Adrenal gland (tissue), 12 donors: Measurements from ENCODE around the gene KLHL7. TPM values are rescaled to one million over a fixed set of nuclear protein-coding genes. Genes with fewer than 3 reads are reported as not detected.
"Not testable (repeated sequence)": the region's sequence is repeated elsewhere in the genome, so short reads cannot be mapped to it uniquely, and the experiment has no call there.

Source experiments
- DNase-seq, 7 donors: peaks; one replicate each; pipeline ENCODE4 v3.0.0-alpha.2; 2019 to 2020
- H3K27ac ChIP-seq, 5 donors: fragments of 200-600 bp; sonication (generic) in 4 of 5; 1 replicate in 3 of 5; 2 replicates in 2 of 5; pipeline versions ENCODE4 v1.5.1 to v1.8.0; 2016 to 2020; ENCODE audit warnings: mild to moderate bottlenecking in 1 of 5
- H3K27me3 ChIP-seq: fragments of 200-600 bp; 2 replicates; pipeline ENCODE4 v1.8.0; 2021
- H3K36me3 ChIP-seq, 2 donors: fragments of 200-600 bp; replicated peaks in 1 of 2; 1 replicate in 1 of 2; 2 replicates in 1 of 2; pipeline versions ENCODE4 v1.5.1 to v1.8.0; 2018 to 2022
- H3K4me1 ChIP-seq, 2 donors: fragments of 200-600 bp; replicated peaks in 1 of 2; 1 replicate in 1 of 2; 2 replicates in 1 of 2; pipeline versions ENCODE4 v1.5.1 to v1.8.0; 2018 to 2021
- H3K4me3 ChIP-seq, 4 donors: fragments of 200-600 bp; sonication (generic) in 3 of 4; one replicate each; pipeline ENCODE4 v1.5.1; 2016 to 2018
- H3K9me3 ChIP-seq, 3 donors: fragments of 200-600 bp; sonication (generic) in 1 of 3; replicated peaks in 1 of 3; 1 replicate in 2 of 3; 2 replicates in 1 of 3; pipeline versions ENCODE4 v1.5.1 to v1.8.0; 2016 to 2021
- POLR2A ChIP-seq, 2 donors: fragments of 450-650 bp; IDR thresholded peaks; one replicate each; pipeline ENCODE4 v1.6.1; 2017; ENCODE audit warnings: antibody characterized with exemption in 2 of 2, mild to moderate bottlenecking in 2 of 2, moderate library complexity in 1 of 2
- WGBS, 4 donors: extraction: QIAGEN DNeasy Blood & Tissue Kit in 2 of 4; methylation state at CpG; one replicate each; pipeline versions ENCODE4 v1.1.5 to v1.1.7; 2013 to 2017; 5-methylcytosine and 5-hydroxymethylcytosine counted together
- intact Hi-C, 2 donors: fragments of 100-400 bp; cut with DNase I; formaldehyde crosslinking; loops; one replicate each; pipeline versions ENCODE4 v1.14.1 to v1.15.0; 2022 to 2023
- polyA plus RNA-seq, 3 donors: library from polyadenylated mRNA; stranded (reverse); fragments of 200-250 nt in 2 of 3; fragments of 350-450 nt in 1 of 3; fragmentation: Illumina TruSeq in 1 of 3; extraction: RNeasy Lipid Tissue Mini Kit (QIAGEN cat#74804) in 1 of 3; gene quantifications; one replicate each; pipeline ENCODE4 v1.2.3, GENCODE V29; 2013 to 2014
- total RNA-seq, 9 donors: library from RNA; depleted of rRNA in 4 of 9; stranded (reverse); fragments of >200 nt in 4 of 9; fragments of 120-200 nt in 1 of 9; fragmentation: NEBNext Ultra II Directional in 1 of 9; extraction: Animal tissue kit (Norgen Biotek cat#: 25700) in 1 of 9; gene quantifications; one replicate each; pipeline versions ENCODE4 v1.1.0 to v1.2.4, GENCODE V29; 2013 to 2023
- TF ChIP-seq, protein P1 (sequence below), 6 experiments: fragments of 450-650 bp in 4 of 6; fragments of 200-600 bp in 2 of 6; sonication (generic) in 1 of 6; IDR thresholded peaks; 1 replicate in 5 of 6; 2 replicates in 1 of 6; pipeline versions ENCODE4 v1.5.1 to v1.8.0; 2016 to 2021; ENCODE audit warnings: antibody characterized with exemption in 6 of 6, mild to moderate bottlenecking in 2 of 6, moderate library complexity in 1 of 6
- donor health status: healthy with polysubstance abuse.
- donor health status: Bipolar disorder and iron deficiency.
- donor health status: DM: yes; HTN: yes; CAD: no.
- donor health status: DM: no; HTN: no; CAD: no.
- donor health status: DM: no; HTN: no; CAD: no.
- donor health status: DM: yes; HTN: yes; CAD: no.

KLHL7 gene
- total and polyA plus RNA-seq, 12 donors, result 13.5 to 74.9 (median 41.9) TPM

DNA sequence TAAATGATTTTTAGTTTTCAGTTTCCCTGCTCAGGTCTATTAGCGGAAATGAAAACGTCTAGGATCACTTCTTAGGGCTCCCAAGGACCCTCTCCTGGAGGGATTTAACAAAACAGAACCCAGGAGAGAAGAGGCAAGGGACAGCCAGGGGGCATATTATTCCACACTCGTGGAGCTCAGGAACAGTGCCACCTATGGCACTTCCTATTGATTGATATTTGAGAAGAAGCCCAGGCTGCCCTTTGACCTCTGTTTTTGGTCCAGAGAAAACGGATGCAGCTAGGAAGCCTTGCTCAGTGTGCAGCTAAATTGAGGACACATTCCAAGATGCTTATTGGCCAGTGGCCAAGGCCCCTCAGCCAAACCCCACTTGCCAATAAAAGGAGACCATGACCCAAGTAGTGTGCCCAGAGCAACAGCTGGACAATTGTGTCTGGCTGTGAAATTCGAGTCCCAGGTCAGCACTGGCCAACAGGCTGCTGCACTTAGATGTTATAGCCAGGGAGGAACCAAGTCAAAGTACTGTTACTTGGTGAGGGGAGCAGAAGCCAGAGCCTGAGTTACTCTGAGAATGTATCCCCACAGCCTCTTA is 117.0 kb downstream of the KLHL7 start:
- DNase-seq, result no peak
- intact Hi-C loops, result no loop called here
- Histone ChIP-seq H3K27ac (no peak overlapping the region), H3K4me1 (no peaks in the 10 kb centered on the region), H3K27me3 (no peaks in the 10 kb centered on the region), H3K9me3 (no peaks in the 10 kb centered on the region), H3K36me3 (no peaks in the 10 kb centered on the region), H3K4me3 (no peak overlapping the region)
- 46 to 62% (median 51%) methylated on average over 4 to 5 of the region's 5 CpGs for WGBS, 4 donors
- TF ChIP-seq, protein P1, sequence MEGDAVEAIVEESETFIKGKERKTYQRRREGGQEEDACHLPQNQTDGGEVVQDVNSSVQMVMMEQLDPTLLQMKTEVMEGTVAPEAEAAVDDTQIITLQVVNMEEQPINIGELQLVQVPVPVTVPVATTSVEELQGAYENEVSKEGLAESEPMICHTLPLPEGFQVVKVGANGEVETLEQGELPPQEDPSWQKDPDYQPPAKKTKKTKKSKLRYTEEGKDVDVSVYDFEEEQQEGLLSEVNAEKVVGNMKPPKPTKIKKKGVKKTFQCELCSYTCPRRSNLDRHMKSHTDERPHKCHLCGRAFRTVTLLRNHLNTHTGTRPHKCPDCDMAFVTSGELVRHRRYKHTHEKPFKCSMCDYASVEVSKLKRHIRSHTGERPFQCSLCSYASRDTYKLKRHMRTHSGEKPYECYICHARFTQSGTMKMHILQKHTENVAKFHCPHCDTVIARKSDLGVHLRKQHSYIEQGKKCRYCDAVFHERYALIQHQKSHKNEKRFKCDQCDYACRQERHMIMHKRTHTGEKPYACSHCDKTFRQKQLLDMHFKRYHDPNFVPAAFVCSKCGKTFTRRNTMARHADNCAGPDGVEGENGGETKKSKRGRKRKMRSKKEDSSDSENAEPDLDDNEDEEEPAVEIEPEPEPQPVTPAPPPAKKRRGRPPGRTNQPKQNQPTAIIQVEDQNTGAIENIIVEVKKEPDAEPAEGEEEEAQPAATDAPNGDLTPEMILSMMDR (IDR thresholded peaks at IDR 0.05), result no peak
- no peak for TF ChIP-seq POLR2A (IDR thresholded peaks at IDR 0.05)

DNA sequence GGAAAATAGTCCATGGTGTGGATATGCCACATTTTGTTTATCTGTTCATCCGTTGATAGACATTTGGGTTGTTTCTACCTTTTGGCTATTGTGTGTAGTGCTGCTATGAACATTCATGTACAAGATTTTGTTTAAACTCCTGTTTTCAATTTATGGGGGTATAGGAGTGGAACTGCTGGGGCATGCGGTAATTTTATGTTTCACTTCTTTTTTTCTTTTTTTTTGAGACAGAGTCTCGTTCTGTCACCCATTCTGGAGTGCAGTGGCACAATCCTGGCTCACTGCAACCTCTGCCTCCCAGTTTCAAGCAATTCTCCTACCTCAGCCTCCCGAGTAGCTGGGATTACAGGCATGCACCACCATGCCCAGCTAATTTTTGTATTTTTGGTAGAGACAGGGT is 118.8 kb downstream of the KLHL7 start:
- H3K9me3 ChIP-seq, DNase-seq, H3K27ac ChIP-seq, intact Hi-C loops, H3K4me1 ChIP-seq, H3K27me3 ChIP-seq, H3K4me3 ChIP-seq, H3K36me3 ChIP-seq: not testable (repeated sequence)
- 74 to 81% (median 79%) methylated on average over 3 to 4 of the region's 4 CpGs for WGBS, 4 donors

DNA sequence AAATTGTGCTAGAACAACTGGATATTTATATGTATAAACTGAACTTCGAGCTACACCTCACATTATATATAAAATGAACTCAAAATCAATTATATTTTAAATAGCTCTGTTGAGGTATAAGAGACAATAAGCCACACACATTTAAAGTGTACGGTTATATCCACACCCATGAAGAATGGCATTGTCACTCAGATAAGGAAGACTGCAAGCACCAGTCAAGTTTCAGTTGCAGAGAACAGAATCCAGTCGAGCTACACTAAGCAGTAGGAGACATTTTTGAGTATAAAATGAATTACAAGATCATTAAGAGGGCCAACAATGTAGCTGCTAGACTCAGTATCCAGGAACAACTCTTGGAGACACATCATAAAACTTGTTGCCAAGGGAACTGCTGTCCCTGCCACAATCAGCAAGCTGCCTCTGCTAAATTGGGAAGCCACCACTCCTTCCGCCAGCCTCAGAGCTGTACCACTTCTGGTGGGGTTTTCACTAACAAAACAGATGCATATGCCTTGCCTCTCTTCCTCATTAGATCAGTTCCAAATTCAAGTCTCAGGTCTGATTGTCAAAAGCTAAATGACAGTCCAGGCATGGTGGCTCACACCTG is 121.4 kb downstream of the KLHL7 start:
- Histone ChIP-seq H3K9me3 (no peaks in the 10 kb centered on the region), H3K27me3 (no peaks in the 10 kb centered on the region), H3K36me3 (no peaks in the 10 kb centered on the region), H3K4me3 (no peak overlapping the region), H3K27ac (no peak overlapping the region), H3K4me1 (no peaks in the 10 kb centered on the region)
- no peak for DNase-seq
- intact Hi-C loops, result no loop called here
- TF ChIP-seq POLR2A (IDR thresholded peaks at IDR 0.05), result no peak
- TF ChIP-seq, protein P1 (IDR thresholded peaks at IDR 0.05), result no peak
- WGBS, 4 donors, result 58 to 74% (median 73%) methylated on average over 3 to 4 of the region's 4 CpGs

Other genes starting within 250 kb of the KLHL7 start
- gene HYCC1, start 91.7 kb upstream of the KLHL7 start, total RNA-seq, result 10 to 100 TPM; 14.1 to 27.1 (median 18.4) TPM
- gene HYCC1, start 91.7 kb upstream of the KLHL7 start, polyA plus RNA-seq, result 10 to 100 TPM in 1 of 3 donors, 1 to 10 TPM in 2; 3.8 to 14.7 (median 4.3) TPM
- 10 to 100 TPM; 20.6 to 56.2 (median 32.6) TPM for gene NUP42, start 76.3 kb downstream of the KLHL7 start, total RNA-seq
- gene NUP42, start 76.3 kb downstream of the KLHL7 start, polyA plus RNA-seq, result 10 to 100 TPM; 31.1 to 38.9 (median 37.9) TPM
- 10 to 100 TPM; 16.4 to 92.3 (median 35.5) TPM for gene GPNMB, start 141.0 kb downstream of the KLHL7 start, total RNA-seq
- gene GPNMB, start 141.0 kb downstream of the KLHL7 start, polyA plus RNA-seq, result 10 to 100 TPM; 14.0 to 65.5 (median 24.9) TPM
- 100 to 1,000 TPM in 2 of 9 donors, 10 to 100 TPM in 7; 65.3 to 120 (median 83.4) TPM for gene MALSU1, start 193.6 kb downstream of the KLHL7 start, total RNA-seq
- 10 to 100 TPM; 31.7 to 68.7 (median 32.6) TPM for gene MALSU1, start 193.6 kb downstream of the KLHL7 start, polyA plus RNA-seq